A673 (cell line): ENCODE measurements around the gene KLF8.

ENCODE experiments used
- CTCF ChIP-seq: fragments of 300-800, 200-600 bp; sonication (generic); conservative IDR thresholded peaks from 2 replicates; pipeline ENCODE4 v1.5.1; 2017; ENCODE audit warnings: low read depth, mild to moderate bottlenecking, antibody characterized with exemption, low read length, moderate library complexity, mixed read lengths
- EZH2 ChIP-seq: fragments of 200-600 bp; sonication (generic); IDR thresholded peaks from 2 replicates; pipeline ENCODE4 v1.6.1; 2017; ENCODE audit warnings: borderline replicate concordance, low read depth, mild to moderate bottlenecking, mixed read lengths, antibody characterized with exemption, low read length; ENCODE audit not compliant: poor library complexity, severe bottlenecking

- TF ChIP-seq EZH2 = no peak
- TF ChIP-seq CTCF = no peak
Observed at GRCh38 chrX:56318076-56318475, 85.9 kb downstream of the KLF8 start.
